Measurements from ENCODE around the gene COMT. TPM values are rescaled to one million over a fixed set of nuclear protein-coding genes. Genes with fewer than 3 reads are reported as not detected.
A peak's percentile ranks its signal among the peaks of the same experiment; 100 is the strongest.

Gene COMT
- total RNA-seq, 1 experiment from 2014 or later = 109 TPM

GRCh38 chr22:19965771-19966709 is 24.5 kb downstream of the COMT start:
- Histone ChIP-seq H3K4me2 (ENCODE audit: low read length) (no peak overlapping the region), H3K9ac (ENCODE audit: low read length) (no peak overlapping the region), H3K79me2 (ENCODE audit: insufficient read depth, low read length) (no peaks in the 10 kb centered on the region), H3K4me3 (replicated peaks in 1 of 2; ENCODE audit: low read depth in 1 of 2, low read length in 2 of 2) (no peak overlapping the region), H3K27me3 (ENCODE audit: insufficient read depth, low read length) (no peaks in the 10 kb centered on the region), H2AFZ (ENCODE audit: low read depth, low read length, poor library complexity, severe bottlenecking) (no peak overlapping the region), H3K4me1 (ENCODE audit: control insufficient read depth in 1 of 2, insufficient read depth in 2 of 2, low read length in 2 of 2) (peaks cover 28 to 44% of the 10 kb centered on the region in 2 experiments), H4K20me1 (ENCODE audit: insufficient read depth) (no peaks in the 10 kb centered on the region), H3K27ac (ENCODE audit: low read depth, low read length) (no peak overlapping the region), H3K9me2 (ENCODE audit: insufficient read depth) (no peaks in the 10 kb centered on the region), H3K9me3 (ENCODE audit: control insufficient read depth in 1 of 2, insufficient read depth in 1 of 2, low read depth in 1 of 2, low read length in 2 of 2) (no peaks in the 10 kb centered on the region), H3K36me3 (ENCODE audit: control insufficient read depth in 1 of 2, insufficient read depth in 2 of 2, low read length in 2 of 2) (peaks cover 9 to 20% of the 10 kb centered on the region in 2 experiments; a peak in 3 of 4 replicates)
- BruUV-seq (replicated peaks) = no TSS peak
- intact Hi-C loops (cut with micrococcal nuclease) = loop anchor here (10.0 kb wide), 1 partner anchor 149 kb away; the partner anchor contains the start of genes RANBP1 and TRMT2A
- TF ChIP-seq CEBPB (IDR thresholded peaks at IDR 0.05; ENCODE audit: low read depth) (no peak), CTCF (IDR thresholded peaks at IDR 0.05 in 2 of 3, conservative IDR thresholded peaks at IDR 0.05 in 1 of 3; ENCODE audit: borderline replicate concordance in 1 of 3, insufficient read depth in 1 of 3, low read depth in 2 of 3, low read length in 2 of 3) (peak; percentile 20 to 59 (median 49); a peak in 5 of 6 replicates)
- no peak for ATAC-seq
- DNase-seq (ENCODE audit: low read depth, low spot score) = no peak
- CTCF ChIA-PET = interaction anchor here (1.0 to 1.6 kb wide), 2 partner anchors 12 to 18 kb away, joined by 3 to 4 read pairs; no protein-coding TSS in a partner anchor
- RAD21 ChIA-PET (ENCODE audit: low non-redundant PET in 1 of 2, low total read pairs in 2 of 2, uncharacterized antibody in 2 of 2, unreplicated experiment in 2 of 2) = no interaction called here
- POLR2A ChIA-PET = interaction anchor here (0.7 kb wide), 1 partner anchor 804 kb away, joined by 4 read pairs; no protein-coding TSS in a partner anchor
